HL-60 (cell line): ENCODE measurements around the gene ZCWPW1.

Source experiments
- DNase-seq, 2 experiments: peaks; one replicate each; pipeline ENCODE4 v3.0.0-alpha.2; 2010 to 2020; ENCODE audit warnings: low read depth in 1 of 2, low spot score in 1 of 2
- H3K27ac ChIP-seq: fragments of 250-450 bp; sonication (Bioruptor Pico); replicated peaks from 2 replicates; pipeline ENCODE4 v1.5.1; 2020; ENCODE audit warnings: mild to moderate bottlenecking, moderate library complexity
- H3K27me3 ChIP-seq: fragments of 250-450 bp; sonication (Bioruptor Pico); 2 replicates; pipeline ENCODE4 v1.5.1; 2021; ENCODE audit warnings: mild to moderate bottlenecking, moderate library complexity; ENCODE audit not compliant: insufficient read depth, poor library complexity, severe bottlenecking
- H3K4me3 ChIP-seq: replicated peaks from 2 replicates; pipeline ENCODE4 v1.5.1; 2011; ENCODE audit warnings: mild to moderate bottlenecking, control low read depth, low read length; ENCODE audit not compliant: insufficient read depth
- CTCF ChIP-seq: IDR thresholded peaks from one replicate; pipeline ENCODE4 v1.5.1; 2011; ENCODE audit warnings: low read length, control low read depth, inconsistent platforms; ENCODE audit not compliant: insufficient read depth
- GABPA ChIP-seq: IDR thresholded peaks from 2 replicates; pipeline ENCODE4 v1.6.1; 2012; ENCODE audit warnings: low read depth
- POLR2AphosphoS5 ChIP-seq: IDR thresholded peaks from 2 replicates; pipeline ENCODE4 v1.6.1; 2012; ENCODE audit warnings: low read depth
- REST ChIP-seq: IDR thresholded peaks from 2 replicates; pipeline ENCODE4 v1.6.1; 2012; ENCODE audit warnings: low read depth; ENCODE audit not compliant: insufficient replicate concordance
- SPI1 ChIP-seq: IDR thresholded peaks from 2 replicates; pipeline ENCODE4 v1.6.1; 2012; ENCODE audit warnings: low read depth, mild to moderate bottlenecking, borderline replicate concordance

The ZCWPW1 gene

GRCh38 chr7:100432053-100432452 lies 3.5 kb upstream of the ZCWPW1 start:
- peak overlapping the region; percentile 4; the same call in 1 of the 2 replicates for H3K27ac ChIP-seq
- DNase-seq, result no peak
- no peaks in the 10 kb centered on the region for H3K27me3 ChIP-seq
- TF ChIP-seq POLR2AphosphoS5 (no peak), GABPA (no peak), SPI1 (no peak), REST (no peak), CTCF (no peak)
- H3K4me3 ChIP-seq, result no peak overlapping the region

GRCh38 chr7:100431286-100431735 lies 2.8 kb upstream of the ZCWPW1 start:
- TF ChIP-seq SPI1 (no peak), CTCF (no peak), GABPA (no peak), REST (no peak), POLR2AphosphoS5 (no peak; the same call in 1 of the 2 replicates)
- Histone ChIP-seq H3K27ac (no peak overlapping the region; the same call in 1 of the 2 replicates), H3K4me3 (peak overlapping the region; percentile 69), H3K27me3 (no peaks in the 10 kb centered on the region)
- no peak for DNase-seq

GRCh38 chr7:100430493-100431285 lies 2.2 kb upstream of the ZCWPW1 start:
- Histone ChIP-seq H3K27ac (peak overlapping the region; percentile 98), H3K4me3 (peak overlapping the region; percentile 69), H3K27me3 (no peaks in the 10 kb centered on the region)
- DNase-seq, result peak in 1 of 2 experiments; percentile 49
- TF ChIP-seq CTCF (no peak), REST (no peak), POLR2AphosphoS5 (no peak), SPI1 (no peak), GABPA (no peak)
